ENCODE data around the gene KYNU.
"Not testable (repeated sequence)": the region's sequence is repeated elsewhere in the genome, so short reads cannot be mapped to it uniquely, and the experiment has no call there.

DNA sequence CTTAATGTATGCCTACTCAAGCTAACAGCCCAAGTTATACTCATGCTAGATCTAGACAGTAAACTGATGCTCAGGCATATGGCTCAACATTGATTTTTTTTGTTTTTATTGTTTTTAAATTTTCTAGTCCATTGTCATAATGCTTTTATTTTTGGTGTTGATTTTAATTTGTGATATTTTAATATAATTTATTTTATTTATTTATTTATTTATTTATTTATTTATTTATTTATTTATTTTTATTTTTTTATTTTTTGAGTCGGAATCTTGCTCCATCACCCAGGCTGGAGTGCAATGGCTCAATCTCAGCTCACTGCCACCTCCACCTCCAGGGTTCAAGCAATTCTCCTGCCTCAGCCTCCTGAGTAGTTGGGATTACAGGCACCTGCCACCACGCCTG lies 12.9 kb upstream of the KYNU start:
- TF ChIP-seq, protein P1, sequence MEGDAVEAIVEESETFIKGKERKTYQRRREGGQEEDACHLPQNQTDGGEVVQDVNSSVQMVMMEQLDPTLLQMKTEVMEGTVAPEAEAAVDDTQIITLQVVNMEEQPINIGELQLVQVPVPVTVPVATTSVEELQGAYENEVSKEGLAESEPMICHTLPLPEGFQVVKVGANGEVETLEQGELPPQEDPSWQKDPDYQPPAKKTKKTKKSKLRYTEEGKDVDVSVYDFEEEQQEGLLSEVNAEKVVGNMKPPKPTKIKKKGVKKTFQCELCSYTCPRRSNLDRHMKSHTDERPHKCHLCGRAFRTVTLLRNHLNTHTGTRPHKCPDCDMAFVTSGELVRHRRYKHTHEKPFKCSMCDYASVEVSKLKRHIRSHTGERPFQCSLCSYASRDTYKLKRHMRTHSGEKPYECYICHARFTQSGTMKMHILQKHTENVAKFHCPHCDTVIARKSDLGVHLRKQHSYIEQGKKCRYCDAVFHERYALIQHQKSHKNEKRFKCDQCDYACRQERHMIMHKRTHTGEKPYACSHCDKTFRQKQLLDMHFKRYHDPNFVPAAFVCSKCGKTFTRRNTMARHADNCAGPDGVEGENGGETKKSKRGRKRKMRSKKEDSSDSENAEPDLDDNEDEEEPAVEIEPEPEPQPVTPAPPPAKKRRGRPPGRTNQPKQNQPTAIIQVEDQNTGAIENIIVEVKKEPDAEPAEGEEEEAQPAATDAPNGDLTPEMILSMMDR (CRISPR knock-in tag; IDR thresholded peaks at IDR 0.05) = not testable (repeated sequence)
- TF ChIP-seq SRF (IDR thresholded peaks at IDR 0.05; ENCODE audit: low read depth, low read length); HOXA7 (CRISPR knock-in tag; IDR thresholded peaks at IDR 0.05); ZNF124 (CRISPR knock-in tag; IDR thresholded peaks at IDR 0.05); RNF2 (conservative IDR thresholded peaks at IDR 0.05; ENCODE audit: low read depth); EZH2 (conservative IDR thresholded peaks at IDR 0.05; ENCODE audit: low read depth, low read length); RAD21 (CRISPR knock-in tag; IDR thresholded peaks at IDR 0.05); RXRA (CRISPR knock-in tag; IDR thresholded peaks at IDR 0.05); RFX1 (IDR thresholded peaks at IDR 0.05); SIN3A (IDR thresholded peaks at IDR 0.05; ENCODE audit: borderline replicate concordance, low read depth, low read length): not testable (repeated sequence)
- TF ChIP-seq, protein P2, sequence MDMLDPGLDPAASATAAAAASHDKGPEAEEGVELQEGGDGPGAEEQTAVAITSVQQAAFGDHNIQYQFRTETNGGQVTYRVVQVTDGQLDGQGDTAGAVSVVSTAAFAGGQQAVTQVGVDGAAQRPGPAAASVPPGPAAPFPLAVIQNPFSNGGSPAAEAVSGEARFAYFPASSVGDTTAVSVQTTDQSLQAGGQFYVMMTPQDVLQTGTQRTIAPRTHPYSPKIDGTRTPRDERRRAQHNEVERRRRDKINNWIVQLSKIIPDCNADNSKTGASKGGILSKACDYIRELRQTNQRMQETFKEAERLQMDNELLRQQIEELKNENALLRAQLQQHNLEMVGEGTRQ (IDR thresholded peaks at IDR 0.05; ENCODE audit: low read depth, low read length) = not testable (repeated sequence)
- TF ChIP-seq, protein P2 (CRISPR knock-in tag; IDR thresholded peaks at IDR 0.05; ENCODE audit: borderline replicate concordance) = not testable (repeated sequence)
- TF ChIP-seq, protein P3, sequence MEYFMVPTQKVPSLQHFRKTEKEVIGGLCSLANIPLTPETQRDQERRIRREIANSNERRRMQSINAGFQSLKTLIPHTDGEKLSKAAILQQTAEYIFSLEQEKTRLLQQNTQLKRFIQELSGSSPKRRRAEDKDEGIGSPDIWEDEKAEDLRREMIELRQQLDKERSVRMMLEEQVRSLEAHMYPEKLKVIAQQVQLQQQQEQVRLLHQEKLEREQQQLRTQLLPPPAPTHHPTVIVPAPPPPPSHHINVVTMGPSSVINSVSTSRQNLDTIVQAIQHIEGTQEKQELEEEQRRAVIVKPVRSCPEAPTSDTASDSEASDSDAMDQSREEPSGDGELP (IDR thresholded peaks at IDR 0.05; ENCODE audit: borderline replicate concordance, low read depth) = not testable (repeated sequence)

Data from HepG2 (cell line).